ENCODE measurements around the gene THEM4. TPM values are rescaled to one million over a fixed set of nuclear protein-coding genes. Genes with fewer than 3 reads are reported as not detected.
A peak's percentile ranks its signal among the peaks of the same experiment; 100 is the strongest.

THEM4 gene
- total RNA-seq, 2 experiments from 2014 or later = 7.2 to 21.5 TPM

DNA sequence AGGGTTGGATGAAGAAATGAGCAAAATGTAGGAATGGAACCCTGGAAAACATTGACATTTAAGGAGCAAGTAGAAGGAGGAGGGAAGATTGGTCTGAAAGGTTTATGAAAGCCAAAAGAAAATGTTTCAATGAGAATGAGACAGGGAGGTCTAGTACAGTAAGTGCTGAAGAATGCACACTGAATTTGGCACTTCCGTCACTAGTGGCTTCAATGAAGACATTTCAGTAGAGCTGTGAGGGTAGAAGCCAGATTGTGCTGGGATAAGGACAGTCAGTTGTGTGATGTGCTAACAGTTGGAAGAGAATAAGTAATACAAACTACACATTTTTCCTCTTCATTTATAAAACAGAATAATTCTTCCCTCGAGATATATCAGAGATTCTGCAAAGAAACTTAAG is 17.1 kb downstream of the THEM4 start:
- POLR2A ChIA-PET = no interaction called here
- DNase-seq (ENCODE audit: low spot score) = no peak
- Histone ChIP-seq H4K20me1 (ENCODE audit: insufficient read depth, low read length) (no peaks in the 10 kb centered on the region), H3K9me3 (ENCODE audit: low read length) (no peaks in the 10 kb centered on the region), H2AFZ (ENCODE audit: low read length) (no peak overlapping the region), H3K79me2 (ENCODE audit: insufficient read depth, low read depth, low read length) (no peaks in the 10 kb centered on the region), H3K27ac (ENCODE audit: low read depth, low read length, poor library complexity, severe bottlenecking) (no peak overlapping the region), H3K36me3 (ENCODE audit: insufficient read depth, low read length) (peaks cover 7% of the 10 kb centered on the region; the same call in 1 of the 2 replicates), H3K9me2 (ENCODE audit: insufficient read depth, low read length) (no peaks in the 10 kb centered on the region), H3K4me2 (ENCODE audit: low read length) (no peak overlapping the region), H3K4me1 (ENCODE audit: insufficient read depth, low read length, poor library complexity, severe bottlenecking) (no peaks in the 10 kb centered on the region), H3K4me3 (ENCODE audit: low read depth, low read length, poor library complexity, severe bottlenecking) (no peak overlapping the region)
- intact Hi-C loops (cut with micrococcal nuclease; ENCODE audit: unreplicated experiment) = no loop called here
- CTCF ChIA-PET (ENCODE audit: unreplicated experiment) = no interaction called here
- TF ChIP-seq EZH2phosphoT487 (IDR thresholded peaks at IDR 0.05; ENCODE audit: borderline replicate concordance, low read depth, low read length) = no peak
- TF ChIP-seq CTCF (conservative IDR thresholded peaks at IDR 0.05; ENCODE audit: low read length) = no peak
- no TSS peak for BruUV-seq (replicated peaks)

DNA sequence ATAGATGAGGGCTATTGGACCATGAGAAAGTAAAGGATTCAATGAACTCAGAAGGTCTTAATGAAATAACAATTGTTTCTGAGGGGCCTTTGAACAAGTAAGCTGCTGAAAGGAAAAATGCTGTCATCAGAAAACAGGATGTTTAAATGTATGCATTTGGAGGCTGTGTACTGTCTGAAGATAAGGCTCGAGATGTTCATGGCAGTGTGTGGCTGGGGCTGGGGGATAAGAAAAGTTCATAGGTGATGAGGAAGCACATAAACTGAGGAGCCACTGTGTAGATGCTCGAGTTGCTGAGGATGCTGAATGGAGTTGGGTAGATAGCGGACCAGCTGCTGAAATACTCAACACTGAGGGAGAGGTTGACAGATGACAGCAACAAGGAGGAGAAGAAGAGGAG is 17.8 kb downstream of the THEM4 start:
- H3K9me2 ChIP-seq (ENCODE audit: insufficient read depth, low read length) = no peaks in the 10 kb centered on the region
- peaks cover 7% of the 10 kb centered on the region; the same call in 1 of the 2 replicates for H3K36me3 ChIP-seq (ENCODE audit: insufficient read depth, low read length)
- H3K9me3 ChIP-seq (ENCODE audit: low read length) = no peaks in the 10 kb centered on the region
- no peak overlapping the region for H3K4me3 ChIP-seq (ENCODE audit: low read depth, low read length, poor library complexity, severe bottlenecking)
- POLR2A ChIA-PET = interaction anchor here (0.7 kb wide), 1 partner anchor 11 kb away, joined by 3 read pairs; no protein-coding TSS in a partner anchor
- no peaks in the 10 kb centered on the region for H3K79me2 ChIP-seq (ENCODE audit: insufficient read depth, low read depth, low read length)
- BruUV-seq (replicated peaks) = no TSS peak
- TF ChIP-seq CTCF (conservative IDR thresholded peaks at IDR 0.05; ENCODE audit: low read length) = no peak
- no peak for TF ChIP-seq EZH2phosphoT487 (IDR thresholded peaks at IDR 0.05; ENCODE audit: borderline replicate concordance, low read depth, low read length)
- H3K4me1 ChIP-seq (ENCODE audit: insufficient read depth, low read length, poor library complexity, severe bottlenecking) = no peaks in the 10 kb centered on the region
- no peak overlapping the region for H2AFZ ChIP-seq (ENCODE audit: low read length)
- H3K27ac ChIP-seq (ENCODE audit: low read depth, low read length, poor library complexity, severe bottlenecking) = no peak overlapping the region
- H3K4me2 ChIP-seq (ENCODE audit: low read length) = no peak overlapping the region
- CTCF ChIA-PET (ENCODE audit: unreplicated experiment) = no interaction called here
- H4K20me1 ChIP-seq (ENCODE audit: insufficient read depth, low read length) = no peaks in the 10 kb centered on the region
- intact Hi-C loops (cut with micrococcal nuclease; ENCODE audit: unreplicated experiment) = no loop called here
- no peak for DNase-seq (ENCODE audit: low spot score)

GRCh38 chr1:151888972-151889570 is 20.2 kb downstream of the THEM4 start:
- Histone ChIP-seq H3K4me3 (ENCODE audit: low read depth, low read length, poor library complexity, severe bottlenecking) (no peak overlapping the region), H3K4me1 (ENCODE audit: insufficient read depth, low read length, poor library complexity, severe bottlenecking) (peaks cover 4% of the 10 kb centered on the region), H2AFZ (ENCODE audit: low read length) (no peak overlapping the region), H3K4me2 (ENCODE audit: low read length) (no peak overlapping the region), H3K79me2 (ENCODE audit: insufficient read depth, low read depth, low read length) (no peaks in the 10 kb centered on the region), H3K9me3 (ENCODE audit: low read length) (no peaks in the 10 kb centered on the region), H4K20me1 (ENCODE audit: insufficient read depth, low read length) (no peaks in the 10 kb centered on the region), H3K36me3 (ENCODE audit: insufficient read depth, low read length) (no peaks in the 10 kb centered on the region; the same call in 1 of the 2 replicates), H3K27ac (ENCODE audit: low read depth, low read length, poor library complexity, severe bottlenecking) (no peak overlapping the region), H3K9me2 (ENCODE audit: insufficient read depth, low read length) (no peaks in the 10 kb centered on the region)
- BruUV-seq (replicated peaks) = no TSS peak
- DNase-seq (ENCODE audit: low spot score) = peak; percentile 44
- ChIA-PET CTCF (ENCODE audit: unreplicated experiment) (no interaction called here), POLR2A (no interaction called here)
- TF ChIP-seq EZH2phosphoT487 (IDR thresholded peaks at IDR 0.05; ENCODE audit: borderline replicate concordance, low read depth, low read length) = no peak
- peak; percentile 80 for TF ChIP-seq CTCF (conservative IDR thresholded peaks at IDR 0.05; ENCODE audit: low read length)
- intact Hi-C loops (cut with micrococcal nuclease; ENCODE audit: unreplicated experiment) = loop anchor here (1.0 kb wide), 2 partner anchors 108 to 112 kb away; no protein-coding TSS in a partner anchor
